ENCODE data around the gene CCDC127. TPM values are rescaled to one million over a fixed set of nuclear protein-coding genes. Genes with fewer than 3 reads are reported as not detected.

Gene CCDC127
- total RNA-seq, 2 experiments from 2014 or later: 8.0 to 8.7 TPM

GRCh38 chr5:159448-160172, 58.3 kb downstream of the CCDC127 start:
- no peaks in the 10 kb centered on the region for H3K27me3 Mint-ChIP-seq
- H3K36me3 Mint-ChIP-seq (ENCODE audit: low read depth): no peaks in the 10 kb centered on the region
- H3K4me1 Mint-ChIP-seq: no peaks in the 10 kb centered on the region
- H3K27ac Mint-ChIP-seq: no peak overlapping the region
- CTCF ChIA-PET: no interaction called here
- POLR2A ChIA-PET: no interaction called here
- peaks cover 2% of the 10 kb centered on the region for H3K9me3 Mint-ChIP-seq
- no peak for DNase-seq
- H3K4me3 Mint-ChIP-seq: no peak overlapping the region

GRCh38 chr5:158807-159447, 59.0 kb downstream of the CCDC127 start:
- Mint-ChIP-seq H3K4me3 (no peak overlapping the region), H3K4me1 (no peaks in the 10 kb centered on the region), H3K27me3 (no peaks in the 10 kb centered on the region), H3K36me3 (ENCODE audit: low read depth) (no peaks in the 10 kb centered on the region), H3K9me3 (no peaks in the 10 kb centered on the region), H3K27ac (no peak overlapping the region)
- ChIA-PET CTCF (no interaction called here), POLR2A (no interaction called here)
- DNase-seq: no peak

GRCh38 chr5:157801-158200, 60.2 kb downstream of the CCDC127 start:
- DNase-seq: no peak
- Mint-ChIP-seq H3K4me3 (no peak overlapping the region), H3K9me3 (no peaks in the 10 kb centered on the region), H3K4me1 (no peaks in the 10 kb centered on the region), H3K36me3 (ENCODE audit: low read depth) (no peaks in the 10 kb centered on the region), H3K27ac (no peak overlapping the region), H3K27me3 (no peaks in the 10 kb centered on the region)
- ChIA-PET CTCF (no interaction called here), POLR2A (no interaction called here)

DNA sequence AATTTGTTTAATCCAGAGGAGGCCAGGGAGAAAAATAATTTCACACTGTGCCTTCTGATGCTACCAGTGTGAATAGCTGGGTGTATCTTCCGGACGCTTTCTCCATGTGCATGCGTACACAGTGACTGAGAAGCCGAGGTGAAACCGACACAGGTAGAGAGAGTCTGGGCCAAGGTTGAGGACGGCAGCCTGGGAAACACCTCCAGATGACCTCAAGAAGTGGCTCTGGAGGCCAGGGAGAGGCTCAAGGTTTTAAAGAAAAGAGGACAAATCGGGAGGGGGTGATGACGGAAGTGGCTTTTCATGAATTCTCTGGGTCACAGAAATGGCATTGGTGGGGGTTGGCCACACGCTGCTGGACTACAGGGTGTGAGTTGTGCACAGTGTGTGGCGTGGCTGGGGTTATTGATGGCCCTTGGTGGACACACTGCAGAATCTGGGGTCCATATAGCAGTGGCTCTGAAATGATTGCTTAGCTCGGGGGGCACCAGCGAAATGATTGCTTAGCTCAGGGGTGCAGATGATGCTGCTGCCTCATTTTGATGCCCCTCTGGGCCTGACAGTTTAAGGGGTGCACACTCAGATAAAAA, 60.7 kb downstream of the CCDC127 start:
- Mint-ChIP-seq H3K4me3 (no peak overlapping the region), H3K27ac (no peak overlapping the region), H3K9me3 (no peaks in the 10 kb centered on the region), H3K36me3 (ENCODE audit: low read depth) (no peaks in the 10 kb centered on the region), H3K4me1 (no peaks in the 10 kb centered on the region), H3K27me3 (no peaks in the 10 kb centered on the region)
- DNase-seq: no peak
- POLR2A ChIA-PET: no interaction called here
- CTCF ChIA-PET: no interaction called here

- Mint-ChIP-seq H3K36me3 (ENCODE audit: low read depth) (no peaks in the 10 kb centered on the region), H3K9me3 (no peaks in the 10 kb centered on the region), H3K4me1 (no peaks in the 10 kb centered on the region), H3K4me3 (no peak overlapping the region), H3K27ac (no peak overlapping the region), H3K27me3 (no peaks in the 10 kb centered on the region)
- ChIA-PET CTCF (interaction anchor here (0.9 kb wide), 1 partner anchor 10 kb away, joined by 3 read pairs; no protein-coding TSS in a partner anchor), POLR2A (no interaction called here)
- DNase-seq: no peak
Measured at GRCh38 chr5:156411-157072, 61.4 kb downstream of the CCDC127 start.

DNA sequence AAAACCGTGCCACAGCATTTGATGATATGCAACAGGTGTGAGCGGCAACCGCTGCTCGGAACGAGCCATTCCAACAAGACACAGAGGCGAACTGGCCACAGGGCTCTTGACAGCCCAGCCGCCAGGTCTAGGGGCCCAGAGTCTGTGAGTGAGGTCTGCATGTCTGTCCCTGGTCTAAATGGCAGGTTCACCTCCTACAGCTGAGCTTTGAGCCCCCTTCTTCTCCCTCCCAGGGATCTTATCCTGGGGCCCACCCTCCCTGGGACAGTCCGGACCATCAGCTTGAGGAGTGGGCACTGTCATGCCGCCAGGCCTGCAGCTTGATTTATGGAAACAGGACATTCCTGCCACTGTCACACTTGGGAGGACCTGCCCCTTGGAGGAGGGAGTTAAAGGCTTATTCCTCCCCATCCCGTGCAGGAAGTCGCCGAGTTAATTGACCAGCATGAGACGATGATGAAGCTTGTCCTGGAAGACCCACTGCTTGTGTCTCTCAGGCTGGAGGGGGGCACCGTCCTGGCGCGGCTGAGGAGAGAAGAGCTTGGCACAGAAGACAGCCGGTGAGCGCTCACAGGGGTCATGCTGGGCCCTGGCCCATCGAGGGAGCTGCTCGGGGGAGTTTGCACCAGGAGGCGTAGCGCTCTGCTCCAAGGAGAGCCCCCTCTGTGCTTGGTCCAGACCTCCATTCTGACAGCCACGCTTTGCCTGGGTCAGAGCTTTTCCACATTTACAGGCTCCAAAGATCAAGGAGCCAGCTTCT, 62.1 kb downstream of the CCDC127 start:
- H3K27ac Mint-ChIP-seq: no peak overlapping the region
- ChIA-PET POLR2A (no interaction called here), CTCF (interaction anchor here (0.9 kb wide), 2 partner anchors 9 to 11 kb away, joined by 3 read pairs; no protein-coding TSS in a partner anchor)
- no peaks in the 10 kb centered on the region for H3K4me1 Mint-ChIP-seq
- no peaks in the 10 kb centered on the region for H3K27me3 Mint-ChIP-seq
- no peaks in the 10 kb centered on the region for H3K9me3 Mint-ChIP-seq
- DNase-seq: no peak
- H3K36me3 Mint-ChIP-seq (ENCODE audit: low read depth): no peaks in the 10 kb centered on the region
- no peak overlapping the region for H3K4me3 Mint-ChIP-seq

- no peak for DNase-seq
- H3K27ac Mint-ChIP-seq: no peak overlapping the region
- no peaks in the 10 kb centered on the region for H3K36me3 Mint-ChIP-seq (ENCODE audit: low read depth)
- no peaks in the 10 kb centered on the region for H3K4me1 Mint-ChIP-seq
- CTCF ChIA-PET: no interaction called here
- H3K27me3 Mint-ChIP-seq: no peaks in the 10 kb centered on the region
- H3K9me3 Mint-ChIP-seq: no peaks in the 10 kb centered on the region
- no peak overlapping the region for H3K4me3 Mint-ChIP-seq
- POLR2A ChIA-PET: no interaction called here
Measured at GRCh38 chr5:154826-155225, 63.1 kb downstream of the CCDC127 start.

DNA sequence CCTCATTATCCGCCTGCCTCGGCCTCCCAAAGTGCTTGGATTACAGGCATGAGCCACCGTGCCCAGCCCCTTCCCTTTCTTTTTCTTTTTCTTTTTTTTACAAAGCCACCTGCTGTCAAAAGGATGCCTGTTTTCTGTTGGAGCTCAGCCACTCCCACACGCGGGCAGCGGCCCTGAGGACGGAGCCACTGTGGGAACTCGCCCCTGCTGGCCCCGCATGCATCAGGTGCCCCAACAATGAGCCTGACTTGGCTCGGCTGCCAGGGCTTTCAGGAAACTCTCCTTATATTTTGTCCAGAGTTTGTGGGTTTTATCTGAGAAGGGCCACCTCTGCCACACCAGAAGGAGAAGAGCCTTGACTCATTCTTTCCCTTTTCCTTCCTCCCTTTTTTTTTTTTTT, 63.7 kb downstream of the CCDC127 start:
- Mint-ChIP-seq H3K9me3 (no peaks in the 10 kb centered on the region), H3K27ac (no peak overlapping the region), H3K4me3 (no peak overlapping the region), H3K4me1 (no peaks in the 10 kb centered on the region), H3K36me3 (ENCODE audit: low read depth) (no peaks in the 10 kb centered on the region), H3K27me3 (no peaks in the 10 kb centered on the region)
- ChIA-PET POLR2A (no interaction called here), CTCF (no interaction called here)
- DNase-seq: no peak

GRCh38 chr5:153256-153655, 64.7 kb downstream of the CCDC127 start:
- Mint-ChIP-seq H3K27me3 (no peaks in the 10 kb centered on the region), H3K9me3 (peaks cover 3% of the 10 kb centered on the region), H3K4me3 (no peak overlapping the region), H3K4me1 (no peaks in the 10 kb centered on the region), H3K36me3 (ENCODE audit: low read depth) (no peaks in the 10 kb centered on the region), H3K27ac (no peak overlapping the region)
- ChIA-PET POLR2A (no interaction called here), CTCF (interaction anchor here (0.7 kb wide), 1 partner anchor 324 kb away, joined by 3 read pairs; no protein-coding TSS in a partner anchor)
- DNase-seq: no peak

- Mint-ChIP-seq H3K36me3 (ENCODE audit: low read depth) (no peaks in the 10 kb centered on the region), H3K27me3 (peaks cover 2% of the 10 kb centered on the region)
Measured at GRCh38 chr5:152077-152476, 65.9 kb downstream of the CCDC127 start.

GRCh38 chr5:150746-151145, 67.2 kb downstream of the CCDC127 start:
- ChIA-PET POLR2A (no interaction called here), CTCF (no interaction called here)
- no peak overlapping the region for H3K4me3 Mint-ChIP-seq
- H3K9me3 Mint-ChIP-seq: peaks cover 16% of the 10 kb centered on the region
- DNase-seq: no peak
- H3K27ac Mint-ChIP-seq: no peak overlapping the region
- H3K4me1 Mint-ChIP-seq: no peaks in the 10 kb centered on the region
- no peaks in the 10 kb centered on the region for H3K36me3 Mint-ChIP-seq (ENCODE audit: low read depth)
- H3K27me3 Mint-ChIP-seq: peaks cover 2% of the 10 kb centered on the region

More at GRCh38 chr5:152077-152476, 65.9 kb downstream of the CCDC127 start:
- DNase-seq: no peak
- POLR2A ChIA-PET: no interaction called here
- H3K4me1 Mint-ChIP-seq: no peaks in the 10 kb centered on the region
- CTCF ChIA-PET: interaction anchor here (1.1 kb wide), 1 partner anchor 9 kb away, joined by 4 read pairs; no protein-coding TSS in a partner anchor
- peaks cover 14% of the 10 kb centered on the region for H3K9me3 Mint-ChIP-seq
- H3K27ac Mint-ChIP-seq: no peak overlapping the region
- H3K4me3 Mint-ChIP-seq: no peak overlapping the region

- Mint-ChIP-seq H3K27me3 (peaks cover 2% of the 10 kb centered on the region), H3K4me3 (no peak overlapping the region), H3K4me1 (no peaks in the 10 kb centered on the region), H3K27ac (no peak overlapping the region), H3K9me3 (peaks cover 16% of the 10 kb centered on the region), H3K36me3 (ENCODE audit: low read depth) (no peaks in the 10 kb centered on the region)
- no peak for DNase-seq
- ChIA-PET POLR2A (no interaction called here), CTCF (no interaction called here)
Measured at GRCh38 chr5:149745-150485, 68.0 kb downstream of the CCDC127 start.
